GM12878 (cell line): ENCODE measurements around the gene UPP2. TPM values are rescaled to one million over a fixed set of nuclear protein-coding genes. Genes with fewer than 3 reads are reported as not detected.

Experiments used
- ATAC-seq: fragments of 200-7000 bp; cut with Tn5 transposase; 3 replicates; pipeline ENCODE4 v1.9.1; 2020; ENCODE audit warnings: mild to moderate bottlenecking, moderate library complexity
- BruUV-seq: library from RNA; stranded (reverse); fragments of 400-500 nt; replicated peaks from 2 replicates; lab custom pipeline; 2021; lab: Mats Ljungman, UMichigan
- CTCF ChIA-PET: fragments of 300-600 bp; sonication (Branson Sonifier 250); formaldehyde crosslinking; extraction: SDS; loops from one replicate; lab custom pipeline; 2021; ENCODE audit warnings: inconsistent platforms; lab: Yijun Ruan, JAX
- POLR2A ChIA-PET: fragments of 350-600 bp; formaldehyde crosslinking; extraction: SDS; loops from one replicate; lab custom pipeline; 2021; ENCODE audit warnings: inconsistent platforms; lab: Charles Lee
- RAD21 ChIA-PET: fragments of 300-600 bp; sonication (Branson Sonifier 250); formaldehyde crosslinking; loops from one replicate; lab custom pipeline; 2023; ENCODE audit warnings: antibody characterized with exemption; ENCODE audit not compliant: unreplicated experiment; lab: Charles Lee
- SMC1A ChIA-PET: fragments of 300-600 bp; sonication (Branson Sonifier 250); formaldehyde crosslinking; loops from one replicate; lab custom pipeline; 2023; ENCODE audit not compliant: unreplicated experiment, uncharacterized antibody; lab: Charles Lee
- DNase-seq: peaks from one replicate; pipeline ENCODE4 v3.0.0-alpha.2; 2011; ENCODE audit warnings: low read depth, low spot score
- FAIRE-seq: peaks from 3 replicates; lab custom pipeline; 2011; peaks lifted over from hg19 to GRCh38; lab: Jason Lieb, UNC
- H2AFZ ChIP-seq: 2 replicates; pipeline ENCODE4 v1.6.0; 2011; ENCODE audit warnings: low read depth, low read length, control low read depth; ENCODE audit not compliant: control insufficient read depth
- H3K27ac ChIP-seq: 2 replicates; pipeline ENCODE4 v1.5.1; 2011; ENCODE audit warnings: control low read depth; ENCODE audit not compliant: control insufficient read depth, insufficient read depth
- H3K27me3 ChIP-seq, 2 experiments: replicated peaks in 1 of 2; 2 replicates each; pipeline versions ENCODE4 v1.6.0 to v1.6.1; 2011; ENCODE audit warnings: low read length in 1 of 2; ENCODE audit not compliant: control insufficient read depth in 2 of 2, insufficient read depth in 2 of 2
- H3K36me3 ChIP-seq, 2 experiments: 2 replicates each; pipeline ENCODE4 v1.5.1; 2011; ENCODE audit warnings: low read length in 1 of 2; ENCODE audit not compliant: control insufficient read depth in 2 of 2, insufficient read depth in 2 of 2
- H3K4me1 ChIP-seq: 2 replicates; pipeline ENCODE4 v1.6.1; 2011; ENCODE audit warnings: mild to moderate bottlenecking, low read length, moderate library complexity, mixed read lengths; ENCODE audit not compliant: control insufficient read depth, insufficient read depth
- H3K4me2 ChIP-seq: 2 replicates; pipeline ENCODE4 v1.6.0; 2011; ENCODE audit warnings: control low read depth; ENCODE audit not compliant: control insufficient read depth, insufficient read depth
- H3K4me3 ChIP-seq: fragments of 200-600 bp; sonication (generic); 2 replicates; pipeline ENCODE4 v1.5.1; 2016
- H3K79me2 ChIP-seq: 2 replicates; pipeline ENCODE4 v1.6.0; 2011; ENCODE audit warnings: low read length; ENCODE audit not compliant: control insufficient read depth, insufficient read depth
- H3K9ac ChIP-seq: 2 replicates; pipeline ENCODE4 v1.8.0; 2011; ENCODE audit warnings: low read length, control low read depth, mixed read lengths; ENCODE audit not compliant: control insufficient read depth, insufficient read depth
- H3K9me3 ChIP-seq: replicated peaks from 3 replicates; pipeline ENCODE4 v1.5.1; 2011; ENCODE audit warnings: mild to moderate bottlenecking, low read length; ENCODE audit not compliant: control insufficient read depth, insufficient read depth
- H4K20me1 ChIP-seq: 2 replicates; pipeline ENCODE4 v1.6.0; 2011; ENCODE audit not compliant: control insufficient read depth, insufficient read depth
- CHD4 ChIP-seq: fragments of 200-600 bp; sonication (generic); IDR thresholded peaks from 2 replicates; pipeline ENCODE4 v1.6.1; 2016; ENCODE audit warnings: mild to moderate bottlenecking
- CTCF ChIP-seq, 3 experiments: IDR thresholded peaks in 2 of 3; conservative IDR thresholded peaks in 1 of 3; 2 replicates each; pipeline ENCODE4 v1.5.1; 2011; ENCODE audit warnings: low read depth in 3 of 3, low read length in 3 of 3, mild to moderate bottlenecking in 3 of 3, control low read depth in 2 of 3, moderate library complexity in 2 of 3, inconsistent platforms in 1 of 3, mixed read lengths in 1 of 3; ENCODE audit not compliant: control insufficient read depth in 2 of 3, insufficient read depth in 1 of 3; ENCODE audit errors: extremely low read depth in 1 of 3
- DPF2 ChIP-seq: fragments of 450-650 bp; IDR thresholded peaks from 2 replicates; pipeline ENCODE4 v1.6.1; 2017; ENCODE audit warnings: mild to moderate bottlenecking
- FOS ChIP-seq: IDR thresholded peaks from 3 replicates; pipeline ENCODE4 v1.6.1; 2011; ENCODE audit warnings: borderline replicate concordance; ENCODE audit not compliant: insufficient read length; ENCODE audit errors: extremely low read depth
- FOXM1 ChIP-seq: IDR thresholded peaks from 2 replicates; pipeline ENCODE4 v1.6.1; 2012; ENCODE audit warnings: low read depth, mild to moderate bottlenecking, inconsistent platforms, low read length, moderate library complexity
- IRF4 ChIP-seq: IDR thresholded peaks from 2 replicates; pipeline ENCODE4 v1.6.1; 2011; ENCODE audit warnings: low read depth, low read length
- KLF5 ChIP-seq: fragments of 450-650 bp; IDR thresholded peaks from 2 replicates; pipeline ENCODE4 v1.6.1; 2014; ENCODE audit warnings: mild to moderate bottlenecking; ENCODE audit not compliant: partially characterized antibody
- MTA3 ChIP-seq: IDR thresholded peaks from 2 replicates; pipeline ENCODE4 v1.6.1; 2012; ENCODE audit warnings: low read length, inconsistent platforms, borderline replicate concordance
- NFYA ChIP-seq: IDR thresholded peaks from 2 replicates; pipeline ENCODE4 v1.6.1; 2011; ENCODE audit warnings: low read depth, mild to moderate bottlenecking, low read length, improper control_type of control experiment, borderline replicate concordance
- NRF1 ChIP-seq: conservative IDR thresholded peaks from 2 replicates; pipeline ENCODE4 v1.6.1; 2011; ENCODE audit warnings: mild to moderate bottlenecking, low read depth, low read length, improper control_type of control experiment
- PKNOX1 ChIP-seq: fragments of 450-650 bp; IDR thresholded peaks from 2 replicates; pipeline ENCODE4 v1.6.1; 2016; ENCODE audit warnings: mild to moderate bottlenecking
- PML ChIP-seq: IDR thresholded peaks from 2 replicates; pipeline ENCODE4 v1.6.1; 2012; ENCODE audit warnings: low read length, inconsistent platforms
- RAD21 ChIP-seq: IDR thresholded peaks from 2 replicates; pipeline ENCODE4 v1.6.1; 2011; ENCODE audit warnings: mild to moderate bottlenecking, low read depth, low read length, moderate library complexity; ENCODE audit not compliant: insufficient read depth
- RBBP5 ChIP-seq: fragments of 200-600 bp; sonication (generic); conservative IDR thresholded peaks from 2 replicates; pipeline ENCODE4 v1.6.1; 2016
- SMAD1 ChIP-seq: fragments of 450-650 bp; IDR thresholded peaks from 2 replicates; pipeline ENCODE4 v1.6.1; 2018; ENCODE audit warnings: mild to moderate bottlenecking, low read depth; ENCODE audit not compliant: partially characterized antibody
- SMARCA5 ChIP-seq: fragments of 450-650 bp; IDR thresholded peaks from 2 replicates; pipeline ENCODE4 v1.6.1; 2017; ENCODE audit warnings: mild to moderate bottlenecking
- SP1 ChIP-seq: IDR thresholded peaks from one replicate; pipeline ENCODE4 v1.6.1; 2011; ENCODE audit warnings: low read depth, low read length
- YY1 ChIP-seq: IDR thresholded peaks from 2 replicates; pipeline ENCODE4 v1.6.1; 2011; ENCODE audit warnings: low read depth, mild to moderate bottlenecking, low read length
- ZBTB4 ChIP-seq: fragments of 450-650 bp; formaldehyde crosslinking; IDR thresholded peaks from 2 replicates; pipeline ENCODE4 v1.4.0; 2022; ENCODE audit warnings: mild to moderate bottlenecking, moderate library complexity
- ZNF622 ChIP-seq: fragments of 450-650 bp; IDR thresholded peaks from 2 replicates; pipeline ENCODE4 v1.6.1; 2017; ENCODE audit warnings: mild to moderate bottlenecking, inconsistent platforms
- WGBS: methylation state at CpG from one replicate; pipeline ENCODE4 v1.1.6; 2016; ENCODE audit warnings: low lambda C conversion rate; ENCODE audit not compliant: insufficient replicate concordance, insufficient coverage; ENCODE audit errors: missing lambda C conversion rate; 5-methylcytosine and 5-hydroxymethylcytosine counted together
- in situ Hi-C: fragments of 300-500 bp; cut with MboI; formaldehyde crosslinking; loops from 9 replicates; pipeline ENCODE4 v1.14.3; 2018; ENCODE audit warnings: mixed read lengths
- intact Hi-C: fragments of 100-400 bp; cut with micrococcal nuclease; formaldehyde crosslinking; loops from one replicate; pipeline ENCODE4 v1.14.2; 2022; ENCODE audit not compliant: unreplicated experiment
- polyA plus RNA-seq, 11 experiments: library from polyadenylated mRNA; depleted of rRNA in 4 of 11; unstranded in 6 of 11; stranded (reverse) in 5 of 11; fragments of >200 nt; fragmentation: Nextera tagmentation in 4 of 11; fragmentation: Illumina TruSeq in 1 of 11; extraction: Ambion mirVana in 4 of 11; extraction: Trizol in 1 of 11; gene quantifications; 1 replicate in 1 of 11; 2 replicates in 10 of 11; pipeline versions ENCODE4 v1.2.1 to v1.2.3, GENCODE V29; 2011 to 2016; ENCODE audit warnings: inconsistent platforms in 2 of 11, missing spikeins in 2 of 11, low read depth in 1 of 11
- total RNA-seq, 4 experiments: library from RNA; depleted of rRNA in 3 of 4; stranded (reverse); fragments of >200 nt in 3 of 4; fragmentation: Illumina TruSeq in 1 of 4; extraction: Trizol in 1 of 4; gene quantifications; 2 replicates each; pipeline versions ENCODE4 v1.2.1 to v1.2.3, GENCODE V29; 2013 to 2021

Gene UPP2
- total and polyA plus RNA-seq, 10 of the 15 experiments (the other 5 are each of a cell fraction or from before 2014, with no cell fraction given), result not detected

- ChIA-PET POLR2A (no interaction called here), RAD21 (no interaction called here), SMC1A (interaction anchor here (0.6 kb wide), 1 partner anchor 241 kb away, joined by 4 read pairs; no protein-coding TSS in a partner anchor), CTCF (no interaction called here)
- no peak overlapping the region for H3K27ac ChIP-seq
- no peaks in the 10 kb centered on the region for H3K79me2 ChIP-seq
- H3K36me3 ChIP-seq, result no peaks in the 10 kb centered on the region
- no peak overlapping the region for H3K9ac ChIP-seq
- H4K20me1 ChIP-seq, result no peaks in the 10 kb centered on the region
- H3K27me3 ChIP-seq, result no peaks in the 10 kb centered on the region; a peak in 1 of 4 replicates
- BruUV-seq, result no TSS peak
- intact Hi-C loops, result no loop called here
- H3K4me2 ChIP-seq, result no peak overlapping the region
- WGBS, result 24% methylated on average over 8 of the region's 8 CpGs
- ATAC-seq (no peak), DNase-seq (no peak)
- no peak overlapping the region for H3K4me3 ChIP-seq
- no peaks in the 10 kb centered on the region for H3K9me3 ChIP-seq
- no peak overlapping the region for H2AFZ ChIP-seq
- TF ChIP-seq MTA3 (no peak), DPF2 (no peak), SMAD1 (no peak), CHD4 (no peak), KLF5 (no peak), ZNF622 (no peak), SMARCA5 (no peak), NFYA (no peak), CTCF (IDR thresholded peaks at IDR 0.05 in 2 of 3, conservative IDR thresholded peaks at IDR 0.05 in 1 of 3; ENCODE audit: control insufficient read depth in 2 of 3, extremely low read depth in 1 of 3, insufficient read depth in 1 of 3, low read depth in 3 of 3, low read length in 3 of 3) (no peak), IRF4 (no peak), RAD21 (no peak), FOS (no peak), PKNOX1 (no peak), SP1 (no peak), FOXM1 (no peak), YY1 (no peak), NRF1 (no peak), PML (no peak), ZBTB4 (CRISPR knock-in tag) (no peak), RBBP5 (no peak)
- TF ChIP-seq, all 136 proteins: peak for 0
- no peak for FAIRE-seq
- no peaks in the 10 kb centered on the region for H3K4me1 ChIP-seq
- in situ Hi-C loops, result no loop called here
Observed at GRCh38 chr2:158120664-158121641, 19.3 kb downstream of the UPP2 start.
